Endometrial microvascular endothelial cells (primary cell): ENCODE measurements around the gene LRRC17. TPM values are rescaled to one million over a fixed set of nuclear protein-coding genes. Genes with fewer than 3 reads are reported as not detected.

ENCODE experiments used
- total RNA-seq: library from RNA; depleted of rRNA; stranded (reverse); fragments of >200 nt; gene quantifications from one replicate; pipeline ENCODE4 v1.2.3, GENCODE V29; 2015; ENCODE audit errors: inconsistent ontology term

LRRC17 gene
- total RNA-seq, 1 donor from 2014 or later, result 56.4 TPM

Other genes starting within 250 kb of the LRRC17 start
- 2.0 TPM for gene POLR2J2, start 241.3 kb upstream of the LRRC17 start, total RNA-seq
- gene FAM185A, start 164.0 kb upstream of the LRRC17 start, total RNA-seq, result 14.2 TPM
- 3.4 TPM for gene FBXL13, start 161.8 kb downstream of the LRRC17 start, total RNA-seq
- gene ARMC10, start 162.1 kb downstream of the LRRC17 start, total RNA-seq, result 33.6 TPM
- 3.4 TPM for gene NAPEPLD, start 236.1 kb downstream of the LRRC17 start, total RNA-seq